ENCODE results near the gene DPP7.

DNA sequence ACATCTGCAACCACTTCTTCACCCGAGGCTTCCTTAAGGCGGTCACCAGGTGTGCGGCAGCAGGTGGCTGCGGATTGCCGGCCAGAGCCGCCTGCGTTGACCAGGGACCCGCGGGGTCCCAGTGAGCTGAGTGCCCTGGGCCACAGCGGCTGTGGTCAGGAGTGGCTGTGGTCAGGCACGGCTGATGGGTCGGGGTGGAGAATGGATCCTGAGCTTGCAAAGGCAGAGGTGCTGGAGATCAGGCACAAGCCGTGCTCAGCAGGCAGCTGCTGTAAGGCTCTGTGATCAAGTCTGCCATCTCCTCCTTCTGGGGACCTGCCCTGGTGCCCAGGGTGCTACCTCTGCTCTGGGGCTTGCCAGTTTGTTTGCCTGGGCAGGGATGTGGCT, 35.1 kb downstream of the DPP7 start:
- TF ChIP-seq FOXK2 (conservative IDR thresholded peaks at IDR 0.05 in 1 of 2, IDR thresholded peaks at IDR 0.05 in 1 of 2; ENCODE audit: low read depth in 2 of 2) (no peak), CHD4 (IDR thresholded peaks at IDR 0.05; ENCODE audit: insufficient read depth, insufficient replicate concordance, low read depth, low read length, poor library complexity, severe bottlenecking) (no peak), CTCF (IDR thresholded peaks at IDR 0.05 in 2 of 3, conservative IDR thresholded peaks at IDR 0.05 in 1 of 3; ENCODE audit: insufficient read depth in 2 of 3, low read depth in 1 of 3, low read length in 3 of 3) (no peak), HMG20A (CRISPR knock-in tag; conservative IDR thresholded peaks at IDR 0.05) (no peak)

Data from K562 (cell line).